ENCODE data around the gene TRAFD1.

- TF ChIP-seq CTCF (conservative IDR thresholded peaks at IDR 0.05; ENCODE audit: low read length) = no peak
- no peak for TF ChIP-seq EZH2phosphoT487 (IDR thresholded peaks at IDR 0.05; ENCODE audit: borderline replicate concordance, low read depth, low read length)
Measured at GRCh38 chr12:112191201-112191600, 65.8 kb downstream of the TRAFD1 start.
